ENCODE measurements around the gene CGB5. TPM values are rescaled to one million over a fixed set of nuclear protein-coding genes. Genes with fewer than 3 reads are reported as not detected.

CGB5 gene
- total RNA-seq, 1 donor from 2014 or later: 6.5 TPM

DNA sequence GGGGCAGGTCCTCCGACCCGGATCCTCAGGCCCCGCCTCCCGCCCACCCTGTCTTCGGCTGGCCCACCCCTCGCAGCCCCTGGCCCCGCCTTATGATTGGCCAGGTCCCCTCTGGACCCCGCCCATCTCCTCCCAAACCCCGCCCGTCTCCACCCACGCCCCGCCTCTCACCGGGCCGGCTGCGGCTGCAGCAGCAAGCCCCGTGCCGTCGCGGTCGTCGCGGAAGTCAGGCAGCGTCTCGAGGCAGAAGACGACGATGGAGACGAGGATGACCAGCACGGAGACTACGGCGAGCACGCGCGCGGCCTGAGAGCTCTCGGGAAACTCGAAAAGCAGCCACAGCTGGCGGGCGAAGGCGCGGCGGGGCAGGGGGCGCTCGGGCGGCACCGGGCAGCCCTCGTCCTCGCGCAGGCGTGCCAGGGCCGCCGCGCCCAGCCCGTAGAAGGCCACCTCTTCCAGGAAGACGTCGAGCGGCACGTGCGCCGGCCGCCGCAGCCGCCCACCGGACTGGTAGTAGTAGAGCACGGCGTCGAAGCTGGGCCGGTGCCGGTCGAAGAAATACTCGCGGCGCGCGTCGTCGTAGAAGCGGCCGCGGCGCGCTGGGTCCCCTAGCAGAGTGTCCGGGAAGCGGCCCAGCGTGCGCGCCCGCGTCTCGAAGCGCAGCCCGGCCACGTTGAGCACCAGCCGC is 28.4 kb downstream of the CGB5 start:
- Histone ChIP-seq H2AFZ (ENCODE audit: low read depth, low read length) (peak overlapping the region; percentile 52), H4K20me1 (ENCODE audit: insufficient read depth, low read length) (peaks cover 5% of the 10 kb centered on the region), H3K4me3 (ENCODE audit: insufficient read depth, low read depth, low read length) (no peak overlapping the region), H3K9me3 (ENCODE audit: insufficient read depth, low read depth, low read length) (peaks cover 8% of the 10 kb centered on the region), H3K27ac (ENCODE audit: low read depth, low read length) (no peak overlapping the region), H3K36me3 (ENCODE audit: insufficient read depth, low read length) (no peaks in the 10 kb centered on the region), H3K4me1 (ENCODE audit: insufficient read depth, low read length) (peaks cover 9% of the 10 kb centered on the region), H3K4me2 (ENCODE audit: low read length) (peak overlapping the region; percentile 50), H3K9ac (ENCODE audit: low read length) (no peak overlapping the region), H3K27me3 (ENCODE audit: insufficient read depth, low read length) (peaks cover 2% of the 10 kb centered on the region), H3K79me2 (ENCODE audit: insufficient read depth, low read length) (no peaks in the 10 kb centered on the region)
- Mint-ChIP-seq H3K27me3 (ENCODE audit: low read depth, unreplicated experiment) (peaks cover 17% of the 10 kb centered on the region), H3K4me1 (ENCODE audit: low read depth, unreplicated experiment) (peaks cover 1% of the 10 kb centered on the region), H3K27ac (ENCODE audit: unreplicated experiment) (no peak overlapping the region), H3K9me3 (ENCODE audit: unreplicated experiment) (peaks cover 26% of the 10 kb centered on the region), H3K36me3 (ENCODE audit: low read depth, unreplicated experiment) (peaks cover 27% of the 10 kb centered on the region), H3K4me3 (ENCODE audit: unreplicated experiment) (no peak overlapping the region)
- DNase-seq (ENCODE audit: low read depth) (no peak), FAIRE-seq (no peak)
- peak; percentile 71 for TF ChIP-seq EZH2 (IDR thresholded peaks at IDR 0.05; ENCODE audit: insufficient read depth, low read length)
- TF ChIP-seq, protein P1, sequence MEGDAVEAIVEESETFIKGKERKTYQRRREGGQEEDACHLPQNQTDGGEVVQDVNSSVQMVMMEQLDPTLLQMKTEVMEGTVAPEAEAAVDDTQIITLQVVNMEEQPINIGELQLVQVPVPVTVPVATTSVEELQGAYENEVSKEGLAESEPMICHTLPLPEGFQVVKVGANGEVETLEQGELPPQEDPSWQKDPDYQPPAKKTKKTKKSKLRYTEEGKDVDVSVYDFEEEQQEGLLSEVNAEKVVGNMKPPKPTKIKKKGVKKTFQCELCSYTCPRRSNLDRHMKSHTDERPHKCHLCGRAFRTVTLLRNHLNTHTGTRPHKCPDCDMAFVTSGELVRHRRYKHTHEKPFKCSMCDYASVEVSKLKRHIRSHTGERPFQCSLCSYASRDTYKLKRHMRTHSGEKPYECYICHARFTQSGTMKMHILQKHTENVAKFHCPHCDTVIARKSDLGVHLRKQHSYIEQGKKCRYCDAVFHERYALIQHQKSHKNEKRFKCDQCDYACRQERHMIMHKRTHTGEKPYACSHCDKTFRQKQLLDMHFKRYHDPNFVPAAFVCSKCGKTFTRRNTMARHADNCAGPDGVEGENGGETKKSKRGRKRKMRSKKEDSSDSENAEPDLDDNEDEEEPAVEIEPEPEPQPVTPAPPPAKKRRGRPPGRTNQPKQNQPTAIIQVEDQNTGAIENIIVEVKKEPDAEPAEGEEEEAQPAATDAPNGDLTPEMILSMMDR (IDR thresholded peaks at IDR 0.05; ENCODE audit: insufficient read depth, low read depth, low read length): no peak

DNA sequence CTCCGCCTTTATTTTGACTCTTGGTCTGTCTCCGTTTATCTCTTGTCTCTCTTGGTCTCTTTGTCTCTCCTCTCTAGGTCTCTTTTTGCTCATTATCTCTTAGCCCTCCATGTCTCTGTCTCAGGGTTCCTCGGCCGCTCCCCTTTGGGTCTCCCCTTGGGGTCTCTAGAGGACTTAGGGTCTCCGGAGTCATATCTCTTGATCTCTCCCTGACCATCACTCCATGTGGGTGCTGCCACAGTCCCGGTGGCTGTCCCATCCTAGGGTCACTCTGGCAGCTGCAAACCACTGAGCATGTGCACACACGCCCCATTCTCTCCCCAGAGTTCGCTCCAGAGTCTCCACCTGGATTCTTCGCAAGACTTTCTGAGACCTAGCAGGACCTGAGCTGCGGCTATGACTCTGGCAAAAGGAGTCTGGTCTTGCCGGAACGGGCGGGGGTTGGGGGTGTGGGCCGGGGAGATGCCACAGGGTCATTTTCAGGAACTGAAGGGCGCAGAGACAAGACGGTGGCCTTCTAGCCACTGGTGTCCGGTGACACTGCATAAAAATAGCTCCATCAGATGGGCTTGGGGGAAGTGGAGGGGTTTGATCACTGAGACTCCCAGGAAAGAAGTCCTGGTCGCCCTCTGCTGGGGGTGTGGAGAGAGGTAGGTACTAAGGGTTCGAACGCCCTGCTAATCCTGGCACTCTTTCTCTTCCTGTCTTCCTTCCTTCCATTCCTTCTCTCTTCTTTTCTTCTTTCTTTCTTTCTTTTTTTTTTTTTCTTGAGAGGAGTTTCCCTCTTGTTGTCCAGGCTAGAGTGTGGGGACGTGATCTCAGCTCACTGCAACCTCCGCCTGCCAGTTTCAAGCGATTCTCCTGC is 30.1 kb downstream of the CGB5 start:
- Histone ChIP-seq H4K20me1 (ENCODE audit: insufficient read depth, low read length) (no peaks in the 10 kb centered on the region), H3K4me3 (ENCODE audit: insufficient read depth, low read depth, low read length) (no peak overlapping the region), H3K79me2 (ENCODE audit: insufficient read depth, low read length) (no peaks in the 10 kb centered on the region), H3K9me3 (ENCODE audit: insufficient read depth, low read depth, low read length) (peaks cover 8% of the 10 kb centered on the region), H3K27ac (ENCODE audit: low read depth, low read length) (no peak overlapping the region), H3K36me3 (ENCODE audit: insufficient read depth, low read length) (no peaks in the 10 kb centered on the region), H3K27me3 (ENCODE audit: insufficient read depth, low read length) (peaks cover 2% of the 10 kb centered on the region), H3K4me2 (ENCODE audit: low read length) (no peak overlapping the region), H2AFZ (ENCODE audit: low read depth, low read length) (no peak overlapping the region), H3K9ac (ENCODE audit: low read length) (no peak overlapping the region), H3K4me1 (ENCODE audit: insufficient read depth, low read length) (peaks cover 8% of the 10 kb centered on the region)
- H3K27me3 Mint-ChIP-seq (ENCODE audit: low read depth, unreplicated experiment): peaks cover 15% of the 10 kb centered on the region
- TF ChIP-seq EZH2 (IDR thresholded peaks at IDR 0.05; ENCODE audit: insufficient read depth, low read length): no peak
- TF ChIP-seq, protein P1 (IDR thresholded peaks at IDR 0.05; ENCODE audit: insufficient read depth, low read depth, low read length): peak; percentile 22
- H3K4me1 Mint-ChIP-seq (ENCODE audit: low read depth, unreplicated experiment): no peaks in the 10 kb centered on the region
- H3K4me3 Mint-ChIP-seq (ENCODE audit: unreplicated experiment): no peak overlapping the region
- DNase-seq (ENCODE audit: low read depth): no peak
- H3K27ac Mint-ChIP-seq (ENCODE audit: unreplicated experiment): no peak overlapping the region
- peaks cover 24% of the 10 kb centered on the region for H3K9me3 Mint-ChIP-seq (ENCODE audit: unreplicated experiment)
- FAIRE-seq: no peak
- H3K36me3 Mint-ChIP-seq (ENCODE audit: low read depth, unreplicated experiment): peaks cover 25% of the 10 kb centered on the region

All from astrocyte (in vitro differentiated cells and primary cell).